Fibroblast of the conjunctiva (primary cell): ENCODE measurements around the gene SOHLH2.
A peak's percentile ranks its signal among the peaks of the same experiment; 100 is the strongest.

Experiments used
- DNase-seq: peaks from one replicate; pipeline ENCODE4 v3.0.0-alpha.2; 2010; ENCODE audit warnings: low read depth

Gene SOHLH2

GRCh38 chr13:36214163-36214921 is at the start of gene SOHLH2:
TSS of gene SOHLH2 (minus strand) at chr13:36214556. CDS start at chr13:36214526, 30 bp downstream.
- DNase-seq = no peak

- DNase-seq = peak; percentile 71
Observed at GRCh38 chr13:36261976-36262375, 47.6 kb upstream of the SOHLH2 start.

GRCh38 chr13:36261011-36261410 is 46.7 kb upstream of the SOHLH2 start:
- no peak for DNase-seq

GRCh38 chr13:36259361-36260137 is 45.2 kb upstream of the SOHLH2 start:
- no peak for DNase-seq

- no peak for DNase-seq
Observed at GRCh38 chr13:36258831-36259230, 44.5 kb upstream of the SOHLH2 start.

GRCh38 chr13:36251526-36251925 is 37.2 kb upstream of the SOHLH2 start:
- DNase-seq = no peak

GRCh38 chr13:36251017-36251416 is 36.7 kb upstream of the SOHLH2 start:
- no peak for DNase-seq

GRCh38 chr13:36248700-36249099 is 34.3 kb upstream of the SOHLH2 start:
- no peak for DNase-seq

- DNase-seq = no peak
Observed at GRCh38 chr13:36244990-36245389, 30.6 kb upstream of the SOHLH2 start.

- DNase-seq = no peak
Observed at GRCh38 chr13:36244073-36244472, 29.7 kb upstream of the SOHLH2 start.

- no peak for DNase-seq
Observed at GRCh38 chr13:36242761-36243160, 28.4 kb upstream of the SOHLH2 start.

GRCh38 chr13:36231236-36231635 is 16.9 kb upstream of the SOHLH2 start:
- DNase-seq = no peak

GRCh38 chr13:36224730-36225129 is 10.4 kb upstream of the SOHLH2 start:
- DNase-seq = no peak

- DNase-seq = no peak
Observed at GRCh38 chr13:36219883-36220282, 5.5 kb upstream of the SOHLH2 start.

GRCh38 chr13:36217456-36217855 is 3.1 kb upstream of the SOHLH2 start:
- no peak for DNase-seq

- DNase-seq = no peak
Observed at GRCh38 chr13:36212789-36213188, 1.6 kb downstream of the SOHLH2 start.

GRCh38 chr13:36211567-36211966 is 2.8 kb downstream of the SOHLH2 start:
- DNase-seq = no peak

GRCh38 chr13:36210738-36211137 is 3.6 kb downstream of the SOHLH2 start:
- no peak for DNase-seq

GRCh38 chr13:36207672-36208071 is 6.7 kb downstream of the SOHLH2 start:
- no peak for DNase-seq

GRCh38 chr13:36193151-36193855 is 21.1 kb downstream of the SOHLH2 start:
- DNase-seq = peak; percentile 43

- DNase-seq = no peak
Observed at GRCh38 chr13:36192166-36192565, 22.2 kb downstream of the SOHLH2 start.

- no peak for DNase-seq
Observed at GRCh38 chr13:36190771-36191170, 23.6 kb downstream of the SOHLH2 start.

- DNase-seq = no peak
Observed at GRCh38 chr13:36188441-36188840, 25.9 kb downstream of the SOHLH2 start.
